ELF-1 (cell line): ENCODE measurements around the gene PPP1R14C.

ENCODE experiments used
- DNase-seq: peaks from one replicate; pipeline ENCODE4 v3.0.0-alpha.2; 2016; ENCODE audit warnings: low read depth, low spot score

PPP1R14C gene

DNA sequence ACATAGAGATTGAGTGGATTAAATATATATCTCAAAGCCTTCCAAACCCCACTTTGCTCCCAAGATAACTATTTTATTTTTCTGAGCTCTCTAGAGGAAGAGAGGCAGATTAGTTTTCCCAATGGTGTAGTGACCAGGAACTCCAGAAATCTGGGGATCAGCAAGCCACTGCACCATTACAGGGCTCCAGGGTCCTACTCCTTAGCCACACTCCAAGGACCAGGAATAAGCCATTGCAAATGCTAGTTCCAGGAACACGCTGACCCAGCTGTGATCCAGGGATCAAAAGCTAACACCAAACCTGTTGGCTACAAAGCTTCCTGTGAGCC, 128.3 kb downstream of the PPP1R14C start:
- DNase-seq: no peak

DNA sequence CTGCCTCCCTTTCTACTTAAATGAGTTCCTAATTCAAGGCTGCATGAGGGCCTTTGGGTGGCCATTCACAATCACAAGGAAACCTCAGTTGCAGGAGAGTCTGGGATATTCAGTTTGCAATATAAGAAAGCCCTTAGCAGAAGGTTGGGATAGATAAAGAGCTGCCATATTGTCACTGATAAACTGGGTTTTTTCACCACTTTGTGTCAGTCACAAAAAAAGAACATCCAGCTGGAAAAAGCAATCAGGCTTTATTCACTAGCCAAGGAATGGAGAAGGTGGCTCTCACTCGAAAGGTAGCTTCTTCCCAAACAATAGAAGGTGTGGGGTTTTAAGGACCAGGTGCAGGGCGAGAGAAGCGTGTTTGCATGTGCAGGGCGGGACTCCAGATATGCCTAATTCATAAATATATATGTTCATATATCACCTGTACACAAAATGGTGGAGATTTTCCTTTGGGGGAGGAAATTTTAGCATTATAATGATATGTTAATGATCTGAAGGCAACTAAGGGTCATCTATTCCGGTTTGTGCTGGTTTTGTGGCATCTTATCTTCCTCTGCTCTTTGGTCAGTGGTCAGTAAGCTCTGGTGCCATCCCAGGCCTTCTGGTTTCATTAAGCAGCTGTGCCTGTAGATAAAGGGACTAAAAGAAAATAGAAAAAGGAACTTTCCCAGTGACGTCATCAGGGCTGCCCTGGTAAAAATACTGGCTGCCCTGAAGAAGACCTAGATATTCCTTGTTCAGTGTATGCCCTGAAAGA, 128.8 kb downstream of the PPP1R14C start:
- DNase-seq: no peak

DNA sequence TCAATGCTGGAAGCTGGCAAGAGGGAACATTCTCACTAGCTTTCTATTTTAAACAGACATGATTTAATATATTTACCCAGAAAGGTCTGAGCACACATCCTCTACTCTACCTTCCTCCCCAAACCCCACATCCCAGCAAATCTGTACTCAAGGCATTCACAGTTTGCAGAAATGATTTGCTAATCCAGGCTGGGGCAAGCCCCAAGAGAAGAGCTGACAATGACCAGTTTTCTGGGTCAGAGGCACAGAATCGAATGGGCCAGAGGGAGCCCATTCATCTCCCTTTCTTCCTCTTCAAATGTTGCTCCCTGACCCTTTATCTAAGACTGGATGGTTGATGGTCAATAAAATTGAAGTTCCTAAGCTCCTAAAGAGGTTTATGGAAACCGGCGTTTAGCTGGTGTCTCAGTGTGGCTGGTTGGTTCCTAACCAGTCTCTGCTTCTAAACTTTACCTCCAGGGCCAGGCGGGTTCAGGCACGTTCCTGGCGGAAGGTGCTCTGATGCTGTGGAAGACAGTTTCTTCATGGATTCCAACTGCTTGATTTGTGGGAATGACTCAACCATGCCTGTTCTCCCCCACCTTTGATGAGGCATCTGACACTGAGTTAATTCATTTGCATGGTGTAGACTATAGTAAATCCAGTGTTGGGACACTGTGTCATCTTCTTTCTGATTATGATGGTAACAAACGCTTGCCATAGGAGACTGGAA, 129.6 kb downstream of the PPP1R14C start:
- DNase-seq: no peak

- DNase-seq: no peak
These were observed 130.1 kb downstream of the PPP1R14C start for GRCh38 chr6:150272976-150273315.

GRCh38 chr6:150273457-150274309, 130.8 kb downstream of the PPP1R14C start:
- DNase-seq: no peak

- peak; percentile 59 for DNase-seq
These were observed 132.6 kb downstream of the PPP1R14C start for GRCh38 chr6:150275489-150275888.

GRCh38 chr6:150276168-150276936, 133.5 kb downstream of the PPP1R14C start:
- DNase-seq: no peak

DNA sequence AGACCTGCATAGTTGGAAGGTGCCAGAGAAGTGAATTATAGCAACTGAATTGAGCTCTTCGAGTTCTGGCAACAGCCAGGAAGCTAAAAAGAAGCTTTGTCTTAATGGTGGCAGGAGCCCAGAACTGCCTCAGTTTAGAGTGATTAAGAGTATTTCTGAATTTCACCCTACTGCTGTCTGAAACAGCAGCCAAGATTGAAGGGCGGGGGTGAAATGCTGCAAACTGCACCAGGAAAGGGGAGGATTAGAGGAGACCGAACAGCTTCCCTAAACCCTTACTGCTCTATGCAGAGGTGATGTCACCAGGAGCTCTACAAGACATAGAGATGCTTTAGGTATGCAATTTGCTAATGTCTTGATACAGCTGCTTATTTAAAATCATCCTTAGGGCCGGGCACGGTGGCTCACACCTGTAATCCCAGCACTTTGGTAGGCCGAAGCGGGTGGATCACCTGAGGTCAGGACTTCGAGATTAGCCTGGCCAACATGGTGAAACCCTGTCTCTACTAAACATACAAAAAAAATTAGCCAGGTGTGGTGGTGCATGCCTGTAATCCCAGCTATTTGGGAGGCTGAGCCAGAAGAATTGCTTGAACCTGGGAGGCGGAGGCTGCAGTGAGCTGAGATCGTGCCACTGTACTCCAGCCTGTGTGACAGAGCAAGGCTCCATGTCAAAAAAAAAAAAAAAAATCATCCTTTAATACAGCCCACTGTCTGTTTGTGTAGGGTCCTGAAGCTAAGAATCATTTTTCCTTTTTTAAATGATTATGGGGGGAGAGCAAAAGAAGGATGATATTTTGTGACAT, 134.3 kb downstream of the PPP1R14C start:
- DNase-seq: no peak

DNA sequence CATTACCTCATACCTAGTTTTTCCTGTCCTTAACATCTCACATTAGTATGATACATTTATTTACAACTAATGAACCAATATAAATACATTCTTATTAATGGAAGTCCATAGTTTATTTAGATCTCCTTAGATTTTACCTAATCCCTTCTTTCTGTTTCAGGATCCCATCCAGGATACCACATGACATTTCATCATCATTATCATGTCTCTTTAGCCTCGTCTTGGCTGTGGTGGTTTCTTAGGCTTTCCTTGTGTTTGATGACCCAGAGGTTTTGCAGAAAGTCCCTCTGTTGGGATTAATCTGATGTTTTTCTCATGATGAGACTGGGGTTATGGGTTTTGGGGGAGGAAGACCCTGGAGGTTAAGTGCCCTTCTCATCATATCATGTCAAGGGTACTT, 136.7 kb downstream of the PPP1R14C start:
- DNase-seq: no peak

GRCh38 chr6:150280703-150281102, 137.9 kb downstream of the PPP1R14C start:
- no peak for DNase-seq

DNA sequence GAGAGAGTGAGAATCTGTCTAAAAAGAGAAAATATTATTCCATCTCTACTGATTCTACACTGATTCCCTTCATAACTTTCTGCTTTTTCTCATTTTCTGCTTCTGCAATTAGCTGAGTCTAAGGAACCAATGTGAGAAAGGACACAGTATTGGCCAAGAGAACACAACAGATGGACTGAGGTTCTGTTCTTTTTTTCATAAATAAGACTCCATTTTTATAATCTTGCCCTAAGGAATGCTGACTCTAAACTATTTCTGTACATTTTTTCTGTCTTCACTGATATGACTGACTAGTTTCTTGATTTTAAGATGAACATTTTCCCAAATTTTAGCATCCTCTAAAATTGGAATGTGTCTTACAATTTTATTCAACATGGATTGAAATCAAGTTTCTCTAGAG, 138.9 kb downstream of the PPP1R14C start:
- DNase-seq: no peak

- DNase-seq: no peak
These were observed 140.0 kb downstream of the PPP1R14C start for GRCh38 chr6:150282806-150283205.

- no peak for DNase-seq
These were observed 143.6 kb downstream of the PPP1R14C start for GRCh38 chr6:150286460-150286859.

DNA sequence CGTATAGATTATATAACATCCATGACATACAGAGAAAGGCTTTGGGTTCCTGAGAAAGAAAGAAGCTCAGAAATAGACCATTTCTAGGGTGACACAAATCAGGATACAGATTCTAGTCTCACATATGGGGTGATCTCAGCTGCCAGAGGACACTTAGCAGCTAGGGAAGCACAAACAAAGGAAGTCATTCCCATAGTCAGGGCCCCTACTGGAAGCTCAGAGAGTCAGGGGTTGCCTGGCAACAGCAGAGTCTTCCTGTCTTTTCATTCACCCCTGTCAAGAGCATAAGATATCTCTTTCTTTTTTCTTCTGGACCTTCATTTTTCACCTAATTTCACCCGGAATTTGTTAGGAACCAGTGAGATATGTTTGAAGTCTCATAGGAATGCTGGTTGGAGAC, 144.1 kb downstream of the PPP1R14C start:
- DNase-seq: peak; percentile 22

DNA sequence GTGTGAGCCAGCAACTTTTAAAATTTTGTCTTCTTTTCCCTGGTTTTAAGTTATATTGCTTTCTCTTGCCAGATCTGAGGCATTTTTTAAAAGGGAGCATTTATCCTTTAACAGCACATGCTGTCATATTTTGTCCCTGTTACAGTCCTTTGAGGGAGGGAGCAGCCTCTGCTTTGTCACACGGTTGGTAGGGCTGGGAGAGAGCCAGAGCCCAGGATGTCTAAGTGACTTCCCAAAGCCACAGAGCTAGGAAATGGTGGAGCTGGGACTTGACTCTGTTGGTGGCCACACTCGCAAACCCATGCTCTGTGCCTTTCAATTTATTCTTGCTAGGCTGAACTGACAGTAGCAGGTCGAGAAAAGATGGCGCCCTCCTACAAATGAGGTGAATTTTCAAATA, 145.6 kb downstream of the PPP1R14C start:
- DNase-seq: no peak

- DNase-seq: no peak
These were observed 146.7 kb downstream of the PPP1R14C start for GRCh38 chr6:150289454-150290071.

GRCh38 chr6:150290429-150290828, 147.6 kb downstream of the PPP1R14C start:
- DNase-seq: no peak

GRCh38 chr6:150291968-150292710, 149.3 kb downstream of the PPP1R14C start:
- DNase-seq: no peak

- DNase-seq: no peak
These were observed 150.2 kb downstream of the PPP1R14C start for GRCh38 chr6:150293019-150293418.
